ENCODE results near the gene GTF2H3. TPM values are rescaled to one million over a fixed set of nuclear protein-coding genes. Genes with fewer than 3 reads are reported as not detected.

GTF2H3 gene
- total and polyA plus RNA-seq, 10 of the 15 experiments (the other 5 are each of a cell fraction or from before 2014, with no cell fraction given): 20.6 to 62.9 (median 34.7) TPM

DNA sequence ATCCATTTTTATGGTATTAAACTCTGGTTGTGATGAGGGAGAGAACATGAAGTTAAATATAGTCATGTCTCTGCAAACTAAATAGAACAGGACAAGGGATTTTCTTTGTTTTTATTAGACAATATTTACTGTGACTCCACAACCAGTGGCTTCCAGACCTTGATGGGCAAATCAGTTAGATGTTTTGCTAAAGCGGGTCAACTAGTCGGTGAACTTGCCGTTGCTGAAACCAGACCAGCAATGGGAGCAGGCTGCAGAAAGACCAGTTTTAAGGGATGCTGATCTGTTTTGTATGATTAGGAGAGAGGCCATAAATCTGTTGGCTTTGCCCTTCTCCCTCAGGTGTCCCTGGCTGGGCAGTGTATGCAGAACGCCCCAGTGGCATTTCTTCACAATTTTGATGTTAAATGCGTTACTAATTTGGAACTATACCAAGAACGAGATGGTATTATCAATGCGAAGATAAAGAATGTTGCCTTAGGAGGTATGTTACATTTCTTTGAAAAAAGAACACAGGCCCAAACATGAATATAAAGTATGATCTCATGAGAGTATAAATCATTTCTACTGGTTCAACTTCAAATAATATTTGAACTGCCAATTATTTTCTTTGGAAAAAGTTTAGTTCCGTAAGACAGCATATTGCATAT is 56.7 kb downstream of the GTF2H3 start:
- Histone ChIP-seq H3K4me2 (ENCODE audit: control insufficient read depth, insufficient read depth) (no peak overlapping the region), H3K27ac (ENCODE audit: control insufficient read depth, insufficient read depth) (no peak overlapping the region), H3K4me3 (no peak overlapping the region), H3K36me3 (ENCODE audit: control insufficient read depth in 2 of 2, insufficient read depth in 2 of 2, low read length in 1 of 2) (no peaks in the 10 kb centered on the region), H3K79me2 (ENCODE audit: control insufficient read depth, insufficient read depth, low read length) (no peaks in the 10 kb centered on the region), H3K27me3 (replicated peaks in 1 of 2; ENCODE audit: control insufficient read depth in 2 of 2, insufficient read depth in 2 of 2, low read length in 1 of 2) (no peaks in the 10 kb centered on the region), H3K4me1 (ENCODE audit: control insufficient read depth, insufficient read depth, low read length) (peaks cover 8% of the 10 kb centered on the region), H3K9ac (ENCODE audit: control insufficient read depth, insufficient read depth, low read length) (no peak overlapping the region), H4K20me1 (ENCODE audit: control insufficient read depth, insufficient read depth) (no peaks in the 10 kb centered on the region), H3K9me3 (replicated peaks; ENCODE audit: control insufficient read depth, insufficient read depth, low read length) (no peaks in the 10 kb centered on the region), H2AFZ (ENCODE audit: control insufficient read depth, low read depth, low read length) (no peak overlapping the region)
- in situ Hi-C loops (cut with MboI): no loop called here
- DNase-seq (ENCODE audit: low read depth, low spot score) (no peak), ATAC-seq (no peak), FAIRE-seq (no peak)
- ChIA-PET CTCF (no interaction called here), SMC1A (ENCODE audit: uncharacterized antibody, unreplicated experiment) (no interaction called here), POLR2A (no interaction called here), RAD21 (ENCODE audit: unreplicated experiment) (no interaction called here)
- intact Hi-C loops (cut with micrococcal nuclease; ENCODE audit: unreplicated experiment): no loop called here
- TF ChIP-seq, protein P1, sequence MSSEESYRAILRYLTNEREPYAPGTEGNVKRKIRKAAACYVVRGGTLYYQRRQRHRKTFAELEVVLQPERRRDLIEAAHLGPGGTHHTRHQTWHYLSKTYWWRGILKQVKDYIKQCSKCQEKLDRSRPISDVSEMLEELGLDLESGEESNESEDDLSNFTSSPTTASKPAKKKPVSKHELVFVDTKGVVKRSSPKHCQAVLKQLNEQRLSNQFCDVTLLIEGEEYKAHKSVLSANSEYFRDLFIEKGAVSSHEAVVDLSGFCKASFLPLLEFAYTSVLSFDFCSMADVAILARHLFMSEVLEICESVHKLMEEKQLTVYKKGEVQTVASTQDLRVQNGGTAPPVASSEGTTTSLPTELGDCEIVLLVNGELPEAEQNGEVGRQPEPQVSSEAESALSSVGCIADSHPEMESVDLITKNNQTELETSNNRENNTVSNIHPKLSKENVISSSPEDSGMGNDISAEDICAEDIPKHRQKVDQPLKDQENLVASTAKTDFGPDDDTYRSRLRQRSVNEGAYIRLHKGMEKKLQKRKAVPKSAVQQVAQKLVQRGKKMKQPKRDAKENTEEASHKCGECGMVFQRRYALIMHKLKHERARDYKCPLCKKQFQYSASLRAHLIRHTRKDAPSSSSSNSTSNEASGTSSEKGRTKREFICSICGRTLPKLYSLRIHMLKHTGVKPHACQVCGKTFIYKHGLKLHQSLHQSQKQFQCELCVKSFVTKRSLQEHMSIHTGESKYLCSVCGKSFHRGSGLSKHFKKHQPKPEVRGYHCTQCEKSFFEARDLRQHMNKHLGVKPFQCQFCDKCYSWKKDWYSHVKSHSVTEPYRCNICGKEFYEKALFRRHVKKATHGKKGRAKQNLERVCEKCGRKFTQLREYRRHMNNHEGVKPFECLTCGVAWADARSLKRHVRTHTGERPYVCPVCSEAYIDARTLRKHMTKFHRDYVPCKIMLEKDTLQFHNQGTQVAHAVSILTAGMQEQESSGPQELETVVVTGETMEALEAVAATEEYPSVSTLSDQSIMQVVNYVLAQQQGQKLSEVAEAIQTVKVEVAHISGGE (CRISPR knock-in tag; IDR thresholded peaks at IDR 0.05): no peak
- TF ChIP-seq DPF2 (IDR thresholded peaks at IDR 0.05): no peak
- no peak for TF ChIP-seq YY1 (IDR thresholded peaks at IDR 0.05; ENCODE audit: low read depth, low read length)
- TF ChIP-seq NR2C1 (IDR thresholded peaks at IDR 0.05): no peak
- no peak for TF ChIP-seq BACH1 (IDR thresholded peaks at IDR 0.05; ENCODE audit: borderline replicate concordance)
- TF ChIP-seq POLR2AphosphoS5 (IDR thresholded peaks at IDR 0.05; ENCODE audit: low read length): no peak
- no peak for TF ChIP-seq SUZ12 (IDR thresholded peaks at IDR 0.05; ENCODE audit: unreplicated experiment)
- no peak for TF ChIP-seq HDAC6 (IDR thresholded peaks at IDR 0.05; ENCODE audit: unreplicated experiment)
- no peak for TF ChIP-seq KAT2A (conservative IDR thresholded peaks at IDR 0.05; ENCODE audit: control insufficient read depth, low read depth, low read length)
- TF ChIP-seq SMARCA5 (IDR thresholded peaks at IDR 0.05): no peak
- WGBS (ENCODE audit: insufficient coverage, insufficient replicate concordance, low lambda C conversion rate, missing lambda C conversion rate): 94% methylated on average over 8 of the region's 8 CpGs
- no TSS peak for BruUV-seq (replicated peaks)
